GM10266 (cell line): Measurements from ENCODE around the gene TSG101.
A peak's percentile ranks its signal among the peaks of the same experiment; 100 is the strongest.

Experiments used
- DNase-seq: peaks from one replicate; pipeline ENCODE4 v3.0.0; 2012; ENCODE audit errors: extremely low spot score
- CTCF ChIP-seq: IDR thresholded peaks from 2 replicates; pipeline ENCODE4 v1.5.1; 2012; ENCODE audit warnings: mild to moderate bottlenecking, low read depth; ENCODE audit not compliant: control insufficient read depth, insufficient read depth; ENCODE audit errors: missing control alignments

The TSG101 gene

GRCh38 chr11:18495271-18495670 lies 31.5 kb downstream of the TSG101 start:
- no peak for TF ChIP-seq CTCF
- no peak for DNase-seq

- TF ChIP-seq CTCF, result no peak
- no peak for DNase-seq
These were observed 33.4 kb downstream of the TSG101 start for GRCh38 chr11:18493310-18493709.

- no peak for DNase-seq
- TF ChIP-seq CTCF, result no peak
These were observed 33.9 kb downstream of the TSG101 start for GRCh38 chr11:18492888-18493287.

- no peak for DNase-seq
These were observed 34.8 kb downstream of the TSG101 start for GRCh38 chr11:18491924-18492323.

GRCh38 chr11:18490736-18491485 lies 35.8 kb downstream of the TSG101 start:
- no peak for DNase-seq
- no peak for TF ChIP-seq CTCF

More at GRCh38 chr11:18491924-18492323, 34.8 kb downstream of the TSG101 start:
- no peak for TF ChIP-seq CTCF

GRCh38 chr11:18490319-18490718 lies 36.4 kb downstream of the TSG101 start:
- no peak for TF ChIP-seq CTCF
- DNase-seq, result no peak

- no peak for TF ChIP-seq CTCF
- peak; percentile 29 for DNase-seq
These were observed 40.7 kb downstream of the TSG101 start for GRCh38 chr11:18485913-18486528.
